Endothelial cell (in vitro differentiated cells): ENCODE data around the gene PCGF6. TPM values are rescaled to one million over a fixed set of nuclear protein-coding genes. Genes with fewer than 3 reads are reported as not detected.

Source experiments
- DNase-seq: peaks from one replicate; pipeline ENCODE4 v3.0.0; 2021; ENCODE audit warnings: low spot score
- H3K27ac Mint-ChIP-seq: one replicate; pipeline ENCODE4 v1.8.0; 2021; ENCODE audit warnings: mixed read lengths, inconsistent platforms; ENCODE audit not compliant: unreplicated experiment
- H3K27me3 Mint-ChIP-seq: one replicate; pipeline ENCODE4 v1.8.0; 2021; ENCODE audit warnings: mild to moderate bottlenecking, moderate library complexity, mixed read lengths, inconsistent platforms; ENCODE audit not compliant: unreplicated experiment
- H3K36me3 Mint-ChIP-seq: one replicate; pipeline ENCODE4 v1.8.0; 2021; ENCODE audit warnings: mild to moderate bottlenecking, low read depth, mixed read lengths, inconsistent platforms; ENCODE audit not compliant: unreplicated experiment
- H3K4me1 Mint-ChIP-seq: one replicate; pipeline ENCODE4 v1.8.0; 2021; ENCODE audit warnings: mild to moderate bottlenecking, mixed read lengths, inconsistent platforms; ENCODE audit not compliant: unreplicated experiment
- H3K4me3 Mint-ChIP-seq: one replicate; pipeline ENCODE4 v1.8.0; 2021; ENCODE audit warnings: mild to moderate bottlenecking, mixed read lengths, inconsistent platforms; ENCODE audit not compliant: unreplicated experiment
- H3K9me3 Mint-ChIP-seq: one replicate; pipeline ENCODE4 v1.8.0; 2021; ENCODE audit warnings: mixed read lengths, inconsistent platforms; ENCODE audit not compliant: unreplicated experiment
- CTCF ChIP-seq: fragments of 200-600 bp; sonication (generic); IDR thresholded peaks from one replicate; pipeline ENCODE4 v1.5.0; 2021; ENCODE audit warnings: antibody characterized with exemption; ENCODE audit not compliant: unreplicated experiment
- total RNA-seq: library from RNA; stranded (reverse); fragmentation: NEBNext Ultra II Directional; extraction: Animal tissue kit (Norgen Biotek cat#: 25700); gene quantifications from one replicate; pipeline ENCODE4 v1.2.1, GENCODE V29; 2021; ENCODE audit not compliant: unreplicated experiment

PCGF6 gene
- total RNA-seq, 1 donor from 2014 or later: 9.4 TPM

DNA sequence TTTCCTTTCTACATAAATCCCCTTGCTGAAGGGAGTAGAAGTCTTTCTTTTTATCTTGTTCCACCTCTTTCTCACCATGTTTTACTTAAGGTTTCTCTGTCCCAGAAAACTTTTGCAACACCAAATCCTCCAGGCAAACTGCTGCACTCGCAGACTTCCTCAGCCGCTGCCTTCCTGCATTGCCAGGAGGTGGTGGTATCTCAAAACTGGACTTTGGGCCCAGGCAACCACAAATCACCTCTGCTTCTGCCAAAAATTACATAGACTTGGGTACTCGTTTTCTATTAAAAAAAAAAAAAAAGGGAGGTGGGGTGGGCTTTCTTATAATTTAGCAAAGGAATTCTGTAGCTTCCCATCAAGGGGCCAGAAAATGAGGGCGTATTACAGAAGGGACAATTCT is 59.4 kb downstream of the PCGF6 start:
- Mint-ChIP-seq H3K4me3 (no peak overlapping the region), H3K4me1 (no peaks in the 10 kb centered on the region), H3K36me3 (no peaks in the 10 kb centered on the region), H3K27me3 (no peaks in the 10 kb centered on the region), H3K27ac (no peak overlapping the region), H3K9me3 (no peaks in the 10 kb centered on the region)
- DNase-seq: no peak
- no peak for TF ChIP-seq CTCF

- Mint-ChIP-seq H3K27ac (no peak overlapping the region), H3K9me3 (no peaks in the 10 kb centered on the region), H3K4me3 (no peak overlapping the region), H3K4me1 (no peaks in the 10 kb centered on the region), H3K27me3 (peaks cover 3% of the 10 kb centered on the region), H3K36me3 (no peaks in the 10 kb centered on the region)
- no peak for TF ChIP-seq CTCF
- no peak for DNase-seq
Measured at GRCh38 chr10:103287992-103288391, 62.9 kb downstream of the PCGF6 start.

DNA sequence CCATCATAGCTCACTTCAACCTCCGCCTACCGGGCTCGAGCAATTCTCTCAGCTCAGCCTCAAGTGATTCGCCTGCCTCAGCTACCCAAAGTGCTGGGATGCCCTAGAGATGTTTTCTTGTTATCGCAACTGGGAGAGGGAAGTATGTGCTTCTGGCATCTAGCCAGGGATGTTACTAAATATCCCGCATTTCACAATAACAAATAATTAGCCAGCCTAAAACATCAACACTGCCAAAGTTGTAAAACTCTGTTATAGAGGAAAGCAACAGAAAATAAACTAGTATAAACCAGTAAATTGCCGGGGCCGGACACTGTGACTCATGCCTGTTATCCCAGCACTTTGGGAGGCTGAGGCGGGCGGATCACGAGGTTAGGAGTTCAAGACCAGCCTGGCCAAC is 66.8 kb downstream of the PCGF6 start:
- peaks cover 4% of the 10 kb centered on the region for H3K4me1 Mint-ChIP-seq

GRCh38 chr10:103282961-103283360 is 68.0 kb downstream of the PCGF6 start:
- DNase-seq: no peak
- peaks cover 10% of the 10 kb centered on the region for H3K4me1 Mint-ChIP-seq
- H3K9me3 Mint-ChIP-seq: peaks cover 4% of the 10 kb centered on the region
- no peak overlapping the region for H3K4me3 Mint-ChIP-seq
- no peak overlapping the region for H3K27ac Mint-ChIP-seq
- TF ChIP-seq CTCF: no peak
- H3K27me3 Mint-ChIP-seq: peaks cover 11% of the 10 kb centered on the region
- peaks cover 6% of the 10 kb centered on the region for H3K36me3 Mint-ChIP-seq

More for the DNA sequence above, 66.8 kb downstream of the PCGF6 start:
- no peak for DNase-seq
- H3K27ac Mint-ChIP-seq: no peak overlapping the region
- no peak for TF ChIP-seq CTCF
- peaks cover 3% of the 10 kb centered on the region for H3K27me3 Mint-ChIP-seq
- no peak overlapping the region for H3K4me3 Mint-ChIP-seq
- H3K36me3 Mint-ChIP-seq: no peaks in the 10 kb centered on the region
- H3K9me3 Mint-ChIP-seq: no peaks in the 10 kb centered on the region

- peak; percentile 37 for DNase-seq
- H3K9me3 Mint-ChIP-seq: peaks cover 4% of the 10 kb centered on the region
- H3K36me3 Mint-ChIP-seq: peaks cover 6% of the 10 kb centered on the region
- no peak overlapping the region for H3K27ac Mint-ChIP-seq
- TF ChIP-seq CTCF: no peak
- H3K27me3 Mint-ChIP-seq: peaks cover 12% of the 10 kb centered on the region
- H3K4me3 Mint-ChIP-seq: no peak overlapping the region
- peaks cover 10% of the 10 kb centered on the region for H3K4me1 Mint-ChIP-seq
Measured at GRCh38 chr10:103281753-103282152, 69.2 kb downstream of the PCGF6 start.
